Left ventricle myocardium superior (tissue), 1 donor: Measurements from ENCODE around the gene SLC25A30. TPM values are rescaled to one million over a fixed set of nuclear protein-coding genes. Genes with fewer than 3 reads are reported as not detected.

Experiments
- total RNA-seq: library from RNA; stranded (reverse); fragmentation: NEBNext Ultra II Directional; extraction: Animal tissue kit (Norgen Biotek cat#: 25700); gene quantifications from one replicate; pipeline ENCODE4 v1.2.1, GENCODE V29; 2021
- donor health status: DM: no; HTN: yes; CAD: no; lungs with severe emphysema.

SLC25A30 gene
- total RNA-seq, 1 donor from 2014 or later = 194 TPM

Other genes with a start within 250 kb of the SLC25A30 start
- gene KCTD4, start 217.3 kb downstream of the SLC25A30 start, total RNA-seq = not detected
- 4,849 TPM for gene TPT1, start 77.2 kb downstream of the SLC25A30 start, total RNA-seq
- gene COG3, start 46.6 kb upstream of the SLC25A30 start, total RNA-seq = 15.1 TPM
- not detected for gene ERICH6B, start 197.4 kb upstream of the SLC25A30 start, total RNA-seq